Activated CD4-positive, alpha-beta T cell treated with anti-CD3 and anti-CD28 coated beads, Interleukin-10, Interleukin-2, amounts not matched to agents 100 ng/mL and 50 ng/mL, durations not matched to agents 16 hours and 8 hours (primary cell): ENCODE data around the gene ABR.
"Not testable (repeated sequence)": the region's sequence is repeated elsewhere in the genome, so short reads cannot be mapped to it uniquely, and the experiment has no call there.

ENCODE experiments used
- DNase-seq: peaks from one replicate; pipeline ENCODE4 v3.0.0-alpha.2; 2020

The ABR gene

DNA sequence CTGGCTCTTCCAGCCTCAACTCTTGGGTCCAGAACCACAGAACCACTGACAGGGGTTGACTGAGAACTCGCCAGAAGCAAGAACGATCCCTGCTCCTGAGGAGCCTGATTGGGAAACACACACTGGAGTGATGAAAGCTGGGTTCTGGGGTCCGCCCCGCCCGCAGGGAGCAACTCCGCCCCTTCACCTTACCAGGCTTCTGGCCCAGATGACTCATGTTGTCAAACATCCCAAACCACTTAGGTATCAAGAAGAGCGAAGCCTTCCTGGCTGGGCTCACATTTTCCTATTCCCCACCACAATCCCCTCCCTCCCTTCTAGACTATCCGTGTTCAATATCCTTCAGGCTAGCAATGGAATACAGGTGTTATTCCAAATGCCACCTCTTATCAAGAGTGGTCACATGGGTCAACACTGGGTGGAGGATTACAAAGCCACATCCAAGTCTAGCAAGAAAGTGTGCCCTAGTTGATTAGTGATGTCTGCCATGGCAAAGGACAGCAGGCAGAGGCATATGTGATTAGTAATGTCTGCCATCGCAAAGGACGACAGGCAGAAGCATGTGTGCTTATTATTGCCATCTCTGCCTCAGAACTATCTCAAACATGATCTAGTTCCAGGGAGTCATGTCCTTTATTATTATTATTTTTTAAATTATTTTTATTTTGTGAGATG lies 112.4 kb downstream of the ABR start:
- no peak for DNase-seq

DNA sequence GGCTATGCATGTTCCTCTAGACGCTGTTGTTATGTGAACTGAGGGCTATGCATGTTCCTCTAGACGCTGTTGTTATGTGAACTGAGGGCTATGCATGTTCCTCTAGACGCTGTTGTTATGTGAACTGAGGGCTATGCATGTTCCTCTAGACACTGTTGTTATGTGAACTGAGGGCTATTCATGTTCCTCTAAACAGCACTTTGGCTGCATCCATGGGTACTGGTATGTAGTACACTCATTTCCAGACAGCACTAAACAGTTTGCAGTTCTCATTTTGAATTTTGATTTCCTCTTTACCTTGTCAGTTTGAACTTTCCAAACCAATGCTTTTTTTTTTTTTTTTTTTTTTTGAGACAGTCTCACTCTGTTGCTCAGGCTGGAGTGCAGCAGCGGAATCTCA lies 114.4 kb downstream of the ABR start:
- DNase-seq: not testable (repeated sequence)

DNA sequence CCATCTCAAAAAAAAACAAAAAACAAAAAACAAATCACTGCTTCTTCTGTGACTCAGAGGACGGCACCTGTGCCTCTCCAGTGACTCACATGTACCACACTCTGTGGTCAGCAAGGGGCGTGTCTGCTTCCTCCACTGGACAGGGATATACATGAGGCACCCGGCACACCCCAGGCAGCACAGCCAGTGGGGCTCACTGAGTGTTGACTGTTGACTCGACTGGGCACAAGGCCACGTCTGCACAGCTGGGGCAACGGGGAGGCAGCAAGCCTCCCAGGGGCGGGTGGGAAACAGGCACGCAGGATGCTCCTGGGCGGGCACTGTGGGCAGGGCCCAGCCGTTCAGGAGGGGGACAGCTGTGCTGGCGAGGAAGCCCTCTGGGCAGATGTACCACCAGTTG lies 118.8 kb downstream of the ABR start:
- DNase-seq: peak; percentile 68

DNA sequence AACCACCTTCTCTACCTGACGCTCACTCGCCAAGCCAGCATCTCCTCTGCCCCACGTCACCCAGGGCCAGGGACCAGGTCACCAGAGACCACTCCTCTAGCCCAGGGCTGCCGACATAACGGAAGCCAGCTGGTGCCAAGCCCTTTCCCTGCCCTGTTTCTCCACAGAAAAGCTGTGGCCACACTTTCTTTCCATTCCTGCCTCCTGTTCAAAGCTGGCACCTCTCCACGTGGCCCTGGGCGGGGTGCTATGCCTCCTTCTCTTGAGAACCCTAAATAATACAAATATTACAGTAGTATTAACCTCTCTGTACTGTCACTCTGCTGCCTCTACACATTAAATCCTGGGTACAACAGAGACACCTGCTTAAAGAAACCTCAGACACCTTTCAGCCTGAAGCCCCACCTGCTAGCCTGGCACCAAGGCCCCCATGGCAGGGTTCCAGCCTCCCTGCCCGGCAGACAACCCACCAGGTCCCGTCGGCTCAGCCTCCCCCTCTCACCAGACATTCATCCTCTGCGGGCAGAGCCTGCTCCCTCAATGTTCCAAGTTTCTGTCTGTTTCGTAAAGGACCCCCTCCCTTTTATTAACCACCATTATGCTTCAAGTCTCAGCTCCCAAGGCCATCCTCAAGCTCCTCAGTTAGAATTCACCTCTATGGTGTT lies 120.5 kb downstream of the ABR start:
- no peak for DNase-seq

DNA sequence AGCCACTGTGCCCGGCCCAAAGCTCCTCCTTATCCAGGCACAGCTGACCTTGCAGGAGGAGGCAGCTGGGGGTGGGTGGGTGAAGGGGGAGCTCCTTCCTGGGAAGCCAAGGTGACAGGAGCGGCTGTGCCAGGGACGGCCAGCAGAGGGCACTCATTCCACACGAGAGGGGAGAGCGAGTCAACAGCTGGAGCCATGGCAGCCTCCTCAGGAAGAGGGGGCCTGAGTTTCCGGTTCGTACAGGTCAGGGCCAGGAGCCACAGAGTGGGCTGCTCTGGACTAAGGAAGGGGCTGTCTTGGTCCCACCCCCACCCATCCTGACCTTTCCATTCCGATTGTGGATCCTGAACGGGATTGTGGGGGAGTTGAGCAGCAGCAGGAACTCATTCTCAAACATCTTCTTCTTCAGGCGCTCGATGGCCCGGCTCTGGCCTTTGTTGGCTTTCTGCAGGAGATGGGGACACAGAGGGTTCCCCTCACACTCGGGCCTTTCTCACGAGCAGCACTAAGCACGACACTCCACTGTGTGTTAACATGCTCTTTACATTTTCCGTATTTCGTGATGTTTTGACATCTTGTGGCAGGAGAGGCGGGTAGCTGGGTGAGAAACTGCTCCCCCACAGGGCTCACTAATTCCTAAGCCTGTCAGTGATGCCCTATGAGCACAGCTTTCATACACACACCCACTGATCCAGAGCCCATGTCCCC lies 121.2 kb downstream of the ABR start:
- DNase-seq: peak; percentile 69

DNA sequence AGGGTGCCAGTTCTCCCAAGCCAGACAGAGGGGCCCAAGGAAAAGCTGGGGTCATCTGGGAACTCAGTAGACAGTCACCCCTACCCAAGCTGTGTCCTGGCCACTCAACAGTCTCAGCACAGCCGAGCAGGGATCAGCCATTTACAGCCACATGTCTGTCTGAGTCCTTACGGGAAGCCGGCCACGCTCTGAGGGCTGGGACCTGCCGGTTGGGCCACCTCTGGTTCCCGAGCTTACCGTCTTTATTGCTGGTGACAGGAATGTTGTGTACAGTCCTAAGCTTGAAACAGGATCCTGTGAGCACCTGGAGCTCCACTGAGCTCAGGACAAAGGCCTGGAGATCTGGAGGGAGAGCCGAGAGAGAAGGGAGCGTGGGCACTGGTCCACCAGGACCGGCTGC lies 123.0 kb downstream of the ABR start:
- no peak for DNase-seq

DNA sequence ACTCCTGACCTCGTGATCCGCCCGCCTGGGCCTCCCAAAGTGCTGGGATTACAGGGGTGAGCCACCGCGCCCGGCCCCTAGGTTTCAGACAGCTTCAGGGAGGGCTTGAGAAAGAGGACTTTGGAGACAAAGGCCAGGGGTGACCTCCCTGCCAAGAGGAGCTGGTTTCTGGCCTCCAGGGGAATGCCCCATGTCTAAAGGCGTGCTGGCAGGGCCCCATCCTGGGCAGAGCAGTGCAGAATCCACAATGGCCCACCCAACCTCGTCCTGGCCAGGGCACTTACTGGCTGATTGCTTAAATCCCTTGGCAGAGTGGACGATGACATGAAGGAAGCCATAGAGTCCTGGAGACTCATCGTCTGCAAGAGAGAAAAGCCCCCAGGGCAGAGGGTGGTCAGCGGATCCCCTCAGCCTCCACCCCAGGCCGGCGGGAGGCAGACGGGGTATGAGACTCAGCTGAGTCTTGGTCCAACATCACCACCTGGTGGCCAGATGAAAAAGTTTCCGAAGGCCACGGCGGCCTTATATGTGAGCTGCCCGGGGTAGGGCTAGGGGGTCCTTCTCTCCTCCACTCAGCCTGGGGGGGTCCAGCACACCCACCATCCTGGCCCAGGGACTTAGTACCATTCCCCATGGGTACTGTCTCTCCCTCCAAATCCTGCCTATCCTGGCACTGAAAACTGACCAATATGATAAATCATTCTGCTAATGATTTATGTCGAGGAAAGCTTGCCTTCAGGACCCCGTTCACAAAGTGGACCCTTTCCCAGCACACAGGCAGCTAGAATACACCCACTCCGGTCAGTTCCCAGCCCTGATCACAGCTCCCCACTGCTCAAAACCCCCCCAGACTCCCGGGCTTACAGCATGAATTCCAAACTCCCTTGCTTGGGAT lies 123.8 kb downstream of the ABR start:
- DNase-seq: peak; percentile 44

DNA sequence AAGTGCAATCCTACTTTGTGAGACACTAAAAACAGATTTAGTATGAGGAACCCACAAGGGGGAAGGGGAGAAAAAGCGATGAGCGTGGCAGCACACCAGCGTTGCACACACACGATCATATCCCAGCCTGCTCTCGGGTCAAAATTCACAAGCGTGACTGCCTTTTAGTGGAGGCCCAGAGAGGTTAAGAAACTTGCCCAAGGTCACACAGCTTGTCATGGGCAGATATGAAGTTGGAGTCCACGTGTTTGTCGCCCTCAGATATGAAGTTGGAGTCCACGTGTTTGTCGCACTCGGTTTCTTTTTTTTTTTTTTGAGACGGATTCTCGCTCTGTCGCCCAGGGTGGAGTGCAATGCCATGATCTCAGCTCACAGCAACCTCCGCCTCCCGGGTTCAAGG lies 124.5 kb downstream of the ABR start:
- no peak for DNase-seq

DNA sequence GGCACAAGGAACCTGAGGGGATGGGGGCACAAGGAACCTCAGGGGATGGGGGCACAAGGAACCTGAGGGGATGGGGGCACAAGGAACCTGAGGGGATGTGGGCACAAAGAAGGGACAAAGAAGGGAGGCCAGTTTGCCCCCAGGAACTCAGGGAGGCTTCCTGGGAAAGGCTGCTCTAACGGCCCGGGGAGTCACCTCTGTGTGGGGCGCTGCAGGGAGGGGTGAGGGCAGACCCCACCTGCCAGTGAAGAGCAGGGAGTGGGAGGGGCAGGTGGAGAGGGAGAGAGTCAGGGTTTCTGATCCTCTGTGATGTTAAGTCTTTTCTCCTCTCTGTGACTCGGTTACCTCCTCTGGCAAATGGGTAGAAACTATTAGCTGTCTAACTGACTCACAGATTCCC lies 125.1 kb downstream of the ABR start:
- no peak for DNase-seq

DNA sequence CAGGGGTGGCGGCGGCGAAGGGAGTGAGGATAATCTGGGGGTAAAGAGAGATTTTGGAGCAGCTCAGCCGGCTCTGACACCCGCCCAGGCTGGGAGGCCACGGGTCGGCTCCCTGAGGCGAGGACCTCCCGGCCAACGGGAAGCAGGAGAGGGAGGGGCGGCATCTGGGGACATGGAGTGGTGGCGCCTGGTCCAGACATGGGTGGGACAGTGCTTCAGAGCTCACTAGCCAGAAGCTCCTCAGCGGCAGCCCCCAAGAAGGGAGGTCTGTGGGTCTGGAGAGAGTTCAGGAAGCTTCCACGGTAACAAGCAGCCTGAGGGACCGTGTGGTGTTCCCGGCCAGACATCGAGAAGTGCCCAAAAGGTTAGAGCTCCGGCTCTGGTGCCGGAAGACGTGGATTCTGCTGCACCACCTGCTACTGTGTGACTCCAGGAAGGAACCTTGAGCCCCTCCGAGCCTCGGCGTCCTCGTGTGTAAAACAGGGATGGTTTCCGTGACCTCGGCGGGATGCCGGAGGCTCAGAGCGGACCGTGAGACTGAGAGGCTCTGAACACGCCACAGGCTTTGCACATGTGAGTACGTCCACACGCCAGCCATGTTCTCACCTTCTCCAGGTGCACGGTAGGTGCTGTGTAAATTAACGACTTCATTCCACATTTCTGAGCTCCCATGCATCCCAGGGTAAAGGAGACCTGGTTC lies 126.0 kb downstream of the ABR start:
- no peak for DNase-seq

DNA sequence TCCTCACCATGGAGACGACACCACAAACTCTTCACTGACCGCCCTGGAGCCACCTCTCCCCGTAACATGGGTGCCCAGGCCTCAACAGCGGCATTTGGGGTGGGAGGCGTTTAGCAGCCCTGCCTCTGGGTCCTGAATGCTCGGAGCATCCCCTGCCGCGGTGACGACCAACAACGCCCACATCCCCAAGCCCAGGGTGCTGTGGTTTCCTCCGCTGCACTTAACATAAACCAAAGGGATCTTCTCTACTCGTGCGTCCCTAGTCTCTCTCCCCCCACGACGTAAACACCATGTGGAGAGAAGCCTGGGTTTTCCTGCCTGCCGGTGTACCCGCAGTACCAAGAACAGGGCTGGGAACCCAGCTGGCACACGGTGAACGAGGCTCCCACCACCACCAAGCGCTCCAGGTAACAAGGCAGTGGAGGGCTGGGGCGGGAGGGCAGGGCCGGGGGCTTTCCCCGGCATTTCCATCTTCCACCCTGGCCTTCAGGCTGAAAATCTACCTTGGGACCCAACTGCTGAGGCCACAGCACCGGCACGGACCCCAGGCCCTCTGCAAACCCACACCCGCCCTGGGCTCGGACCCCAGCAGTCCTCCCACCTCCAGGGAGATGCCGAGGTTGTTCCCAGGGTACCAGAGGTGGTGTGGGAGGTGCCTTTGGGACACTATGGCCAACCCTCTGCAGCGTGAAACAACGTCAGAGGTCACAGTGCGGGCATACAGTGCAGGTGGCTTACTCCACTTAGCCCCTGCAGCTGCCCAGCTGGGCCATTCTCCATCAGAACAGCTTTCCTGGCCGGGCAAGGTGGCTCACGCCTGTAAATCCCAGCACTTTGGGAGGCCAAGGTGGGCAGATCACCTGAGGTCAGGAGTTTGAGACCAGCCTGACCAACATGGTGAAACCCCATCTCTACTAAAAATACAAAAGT lies 128.5 kb downstream of the ABR start:
- DNase-seq: no peak

DNA sequence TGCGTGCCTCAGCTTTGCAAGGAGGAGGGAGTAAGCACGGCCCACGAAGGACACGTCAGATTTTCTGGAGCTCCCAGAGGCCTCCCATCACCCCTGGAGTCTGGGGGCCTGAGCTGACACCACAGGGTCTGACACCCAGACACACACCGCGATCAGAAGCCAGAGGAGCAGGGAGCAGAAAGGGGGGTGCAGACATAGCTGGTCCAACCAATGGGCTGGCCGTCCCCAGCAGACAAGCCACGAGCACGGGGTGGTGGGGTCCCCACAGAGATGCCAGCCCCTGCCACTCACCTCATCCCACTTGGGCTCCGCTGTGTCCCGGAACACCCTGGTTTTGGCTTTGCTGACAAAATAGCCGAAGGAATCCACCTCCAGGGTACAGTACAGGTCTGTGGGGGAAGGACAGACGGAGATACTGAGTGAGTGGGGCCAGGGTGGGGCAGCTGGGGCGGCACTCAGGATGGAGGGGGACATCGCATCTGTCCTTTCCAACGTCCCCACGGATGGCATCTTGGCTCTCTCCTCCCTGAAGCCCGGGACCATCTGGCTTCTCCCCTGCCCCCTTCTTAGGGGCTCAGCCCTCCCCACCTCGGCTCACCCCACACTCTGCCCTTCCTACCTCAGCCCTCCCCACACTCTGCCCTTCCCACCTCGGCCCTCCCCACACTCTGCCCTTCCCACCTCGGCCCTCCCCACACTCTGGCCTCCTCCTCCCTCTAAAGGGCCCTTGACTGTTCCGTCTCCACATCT lies 129.4 kb downstream of the ABR start:
- no peak for DNase-seq

DNA sequence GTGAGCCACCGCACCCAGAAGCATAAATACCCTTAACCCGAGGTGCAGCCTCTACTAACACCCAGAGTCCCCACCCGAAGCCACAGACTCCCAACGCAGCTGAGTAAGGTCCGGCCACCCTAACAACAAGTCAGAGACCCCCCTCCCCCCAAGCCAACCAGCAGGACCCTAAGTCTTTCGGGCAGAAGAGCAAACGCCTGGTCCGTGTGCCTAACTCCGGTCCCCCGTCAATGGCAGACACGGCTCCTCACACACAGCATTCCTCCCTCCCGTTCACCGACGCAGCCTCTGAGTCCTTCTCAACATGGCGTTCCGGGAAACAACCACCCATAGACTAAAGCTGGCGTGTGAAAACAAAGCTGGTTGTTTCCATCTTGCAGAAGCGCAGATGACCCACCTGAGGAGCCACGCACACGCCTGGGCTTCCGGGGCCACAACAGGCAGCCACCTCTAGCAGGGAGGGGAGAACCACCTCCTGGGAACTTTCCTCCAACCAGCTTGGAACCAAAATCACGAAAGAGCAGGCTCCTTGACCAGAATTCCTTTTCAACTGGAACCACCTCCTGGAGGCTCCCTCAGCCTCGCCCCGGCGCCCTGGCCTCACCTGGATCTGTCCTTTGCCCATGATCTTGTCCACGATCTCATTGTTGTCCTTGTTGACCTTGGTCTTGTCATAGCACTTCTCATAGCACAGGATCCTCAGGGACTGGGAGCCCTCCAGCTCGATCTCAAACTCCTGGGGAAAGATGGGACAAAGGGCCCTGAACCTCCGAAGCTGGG lies 130.1 kb downstream of the ABR start:
- no peak for DNase-seq

DNA sequence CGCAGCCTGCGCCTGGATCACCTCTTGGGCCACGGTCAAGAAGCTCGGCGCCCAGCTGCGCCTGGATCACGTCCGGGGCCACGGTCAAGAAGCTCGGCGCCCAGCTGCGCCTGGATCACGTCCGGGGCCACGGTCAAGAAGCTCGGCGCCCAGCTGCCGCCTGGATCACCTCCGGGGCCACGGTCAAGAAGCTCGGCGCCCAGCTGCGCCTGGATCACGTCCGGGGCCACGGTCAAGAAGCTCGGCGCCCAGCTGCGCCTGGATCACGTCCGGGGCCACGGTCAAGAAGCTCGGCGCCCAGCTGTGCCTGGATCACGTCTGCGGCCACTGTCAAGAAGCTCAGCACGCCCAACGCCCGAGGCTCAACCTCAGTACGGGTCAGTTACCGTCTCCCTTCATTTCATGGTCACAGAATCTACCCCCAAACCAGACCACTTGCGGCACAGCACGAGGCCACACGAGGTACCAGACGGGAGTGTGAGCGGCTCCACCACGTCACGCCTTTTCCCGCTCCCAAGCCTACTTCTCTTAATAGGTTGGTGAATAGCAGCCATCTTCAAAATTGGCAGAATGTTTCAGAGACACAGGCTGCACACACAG lies 131.2 kb downstream of the ABR start:
- DNase-seq: not testable (repeated sequence)

DNA sequence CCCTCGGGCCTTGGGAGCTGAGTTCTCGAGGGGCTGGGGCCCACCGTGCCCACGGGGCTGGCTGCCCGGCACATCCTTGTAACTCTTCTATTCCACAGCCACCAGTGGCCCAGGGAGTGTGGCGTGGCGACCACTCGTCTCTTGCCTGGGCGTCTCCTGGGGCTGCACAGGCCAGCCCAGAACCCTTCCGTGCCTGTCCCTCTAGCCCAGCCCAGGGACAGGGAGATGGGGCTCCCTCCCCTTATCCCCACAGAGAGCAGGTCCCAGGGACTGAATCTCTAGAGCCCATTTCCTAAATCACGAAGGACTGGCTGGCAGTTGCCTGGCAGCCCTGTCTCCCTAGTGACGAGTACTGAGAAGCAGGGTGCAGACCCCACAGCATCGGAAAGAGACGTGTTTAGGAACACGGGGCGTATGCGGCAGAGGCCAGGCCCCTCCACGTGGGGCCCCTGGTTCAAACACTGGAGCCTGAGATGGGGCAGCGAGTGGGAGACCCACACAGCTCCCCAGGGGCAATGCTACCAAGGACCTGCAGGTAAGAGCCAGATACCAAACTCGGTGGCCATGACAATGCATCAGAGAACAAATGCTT lies 131.8 kb downstream of the ABR start:
- no peak for DNase-seq

DNA sequence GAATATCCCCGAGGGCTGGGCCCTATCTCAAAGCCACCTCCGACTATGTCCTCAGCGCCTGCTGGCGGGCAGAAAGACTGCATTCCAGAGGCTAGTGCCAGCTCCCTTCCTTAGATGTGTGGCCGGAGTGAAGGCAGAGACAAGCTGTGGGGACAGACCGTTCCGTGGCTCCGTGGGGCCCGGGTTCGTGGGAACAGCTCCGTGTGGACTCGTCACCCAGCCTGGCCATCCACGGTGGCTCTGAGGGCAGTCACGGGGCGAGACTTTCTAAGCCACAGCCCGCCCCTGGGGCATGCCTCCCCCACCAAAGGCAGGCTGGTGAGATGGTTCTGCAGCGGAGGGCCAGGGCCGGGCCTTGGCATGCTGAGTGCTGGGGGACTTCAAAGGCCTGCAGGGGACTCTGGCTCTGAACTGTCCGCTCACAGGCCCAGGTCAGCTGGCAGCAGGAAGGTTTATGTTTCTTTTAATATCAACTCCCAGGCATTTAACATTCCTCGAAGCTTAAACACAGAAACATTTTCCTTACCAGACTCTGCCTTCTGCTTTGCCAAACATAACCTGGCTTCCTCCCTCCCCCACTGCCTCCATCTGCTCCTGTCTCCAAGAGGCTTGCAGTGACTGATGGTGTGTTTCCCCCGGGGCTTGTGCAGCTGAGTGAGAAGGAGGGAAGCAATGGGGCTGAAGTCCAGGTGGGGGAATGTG lies 132.5 kb downstream of the ABR start:
- DNase-seq: no peak

DNA sequence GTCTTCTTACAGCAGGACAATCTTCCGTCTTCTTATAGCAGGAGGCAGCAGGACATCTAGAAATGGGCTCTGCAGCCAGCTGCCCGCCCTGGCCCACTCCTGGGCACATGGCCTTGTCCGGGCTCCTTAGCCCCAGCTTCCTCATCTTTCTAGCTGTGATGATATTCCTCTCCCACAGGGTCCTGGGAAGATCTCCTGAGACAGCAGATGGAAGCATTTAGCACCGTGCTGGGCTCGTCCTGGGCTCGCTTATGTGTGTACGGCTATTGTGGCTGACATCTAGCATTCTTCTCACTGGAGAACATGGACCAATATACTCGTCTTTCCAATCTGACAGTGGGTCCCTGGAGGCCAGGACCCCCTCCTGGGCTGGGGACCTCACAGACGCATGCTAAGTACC lies 134.3 kb downstream of the ABR start:
- DNase-seq: no peak

DNA sequence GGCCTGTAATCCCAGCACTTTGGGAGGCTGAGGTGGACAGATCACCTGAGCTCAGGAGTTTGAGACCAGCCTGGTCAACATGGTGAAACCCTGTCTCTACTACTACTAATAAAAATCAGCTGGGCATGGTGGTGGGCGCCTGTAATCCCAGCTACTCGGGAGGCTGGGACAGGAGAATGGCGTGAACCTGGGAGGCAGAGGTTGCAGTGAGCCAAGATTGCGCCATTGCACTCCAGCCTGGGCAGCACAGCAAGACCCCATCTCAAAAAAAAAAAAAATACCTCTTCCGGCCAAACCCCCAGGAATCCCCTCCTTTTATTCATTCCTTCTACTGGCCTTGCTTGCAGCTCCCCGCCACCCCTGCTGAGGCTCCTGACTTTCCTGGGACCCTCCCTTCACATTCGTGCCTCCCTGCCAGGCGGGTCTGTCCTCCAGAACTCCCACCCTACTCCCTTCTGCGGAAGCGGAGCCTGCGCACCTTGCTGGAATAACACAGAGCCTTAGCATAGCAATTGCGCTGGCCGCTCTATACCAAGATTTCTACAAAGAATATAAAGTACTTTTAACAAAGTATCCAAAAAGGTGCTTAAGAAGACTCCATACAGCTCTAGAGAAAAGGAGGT lies 135.3 kb downstream of the ABR start:
- DNase-seq: not testable (repeated sequence)
